Spinal cord (tissue), 10 donors: ENCODE data around the gene NARS2. TPM values are rescaled to one million over a fixed set of nuclear protein-coding genes. Genes with fewer than 3 reads are reported as not detected.

Experiments used
- DNase-seq, 6 donors: peaks; one replicate each; pipeline versions ENCODE4 v3.0.0 to v3.0.0-alpha.2; 2013 to 2015; ENCODE audit warnings: low spot score in 6 of 6, low read depth in 4 of 6
- H3K27ac ChIP-seq: one replicate; pipeline ENCODE4 v1.5.1; 2013; ENCODE audit warnings: low read depth, low read length, control low read depth
- H3K27me3 ChIP-seq: one replicate; pipeline ENCODE4 v1.6.1; 2013; ENCODE audit warnings: low read length; ENCODE audit not compliant: control insufficient read depth, insufficient read depth
- H3K36me3 ChIP-seq: one replicate; pipeline ENCODE4 v1.6.1; 2013; ENCODE audit warnings: low read length; ENCODE audit not compliant: control insufficient read depth, insufficient read depth
- H3K4me1 ChIP-seq: one replicate; pipeline ENCODE4 v1.6.1; 2013; ENCODE audit warnings: low read length; ENCODE audit not compliant: control insufficient read depth, insufficient read depth
- H3K4me3 ChIP-seq: one replicate; pipeline ENCODE4 v1.5.1; 2013; ENCODE audit warnings: low read depth, low read length, control low read depth
- H3K9me3 ChIP-seq: one replicate; pipeline ENCODE4 v1.6.1; 2013; ENCODE audit warnings: low read length; ENCODE audit not compliant: control insufficient read depth, insufficient read depth
- WGBS: methylation state at CpG from one replicate; pipeline ENCODE4 v1.1.5; 2013; ENCODE audit warnings: missing lambda C conversion rate; ENCODE audit not compliant: insufficient coverage; 5-methylcytosine and 5-hydroxymethylcytosine counted together
- polyA plus RNA-seq, 2 donors: library from polyadenylated mRNA; unstranded; fragments of 120-200 nt; gene quantifications; one replicate each; pipeline ENCODE4 v1.2.1, GENCODE V29; 2013; ENCODE audit not compliant: insufficient read length in 2 of 2
- total RNA-seq, 2 donors: library from RNA; depleted of rRNA in 1 of 2; stranded (reverse); fragments of 120-200 nt in 1 of 2; fragments of >200 nt in 1 of 2; gene quantifications; one replicate each; pipeline versions ENCODE4 v1.2.3 to v1.2.4, GENCODE V29; 2013 to 2014
- donor health status: healthy.

The NARS2 gene
- total and polyA plus RNA-seq, 4 donors, result 27.5 to 34.0 (median 30.6) TPM

DNA sequence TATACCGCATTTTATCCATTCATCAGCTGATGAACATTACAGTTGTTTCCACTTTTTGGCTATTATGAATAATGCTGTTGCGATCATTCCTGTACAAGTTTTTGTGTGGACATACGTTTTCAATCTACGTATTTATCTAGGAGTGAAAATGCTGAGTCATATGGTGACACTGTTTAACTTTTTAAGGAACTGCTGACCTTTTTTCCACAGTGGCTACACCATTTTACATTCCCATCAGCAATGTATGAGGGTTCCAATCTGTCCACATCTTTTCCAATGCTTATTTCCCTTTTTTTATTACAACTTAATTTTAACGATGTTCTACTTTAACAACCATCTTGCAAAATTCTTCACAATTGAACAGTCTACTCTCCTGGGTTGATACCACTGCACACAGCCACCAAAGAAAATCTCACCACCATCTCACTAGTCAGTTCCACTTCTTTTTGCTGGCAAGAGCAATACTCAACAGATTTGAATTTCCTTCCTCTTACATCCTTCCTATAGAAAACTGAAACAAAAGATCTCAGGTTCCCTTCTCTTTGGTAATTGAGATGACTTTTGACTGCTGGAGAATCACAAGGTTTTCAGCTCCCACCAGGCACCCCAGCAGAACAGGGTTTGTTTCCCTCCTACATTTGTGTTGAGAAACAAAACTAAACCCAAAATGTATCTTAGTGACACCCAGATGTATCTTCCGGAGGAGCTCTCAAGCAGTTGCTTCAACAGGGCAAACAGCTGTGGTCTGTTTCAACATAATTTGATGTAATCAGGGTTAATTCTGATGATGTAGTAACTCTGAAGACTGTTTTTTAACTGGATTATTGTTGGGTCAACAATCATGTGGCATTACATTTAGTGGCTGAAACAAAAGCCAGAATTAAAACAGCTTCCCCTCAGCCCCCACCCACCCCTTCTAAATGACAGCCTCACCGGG is 150.1 kb downstream of the NARS2 start:
- DNase-seq, result no peak
- H3K27ac ChIP-seq, result no peak overlapping the region
- H3K9me3 ChIP-seq, result no peaks in the 10 kb centered on the region
- no peaks in the 10 kb centered on the region for H3K36me3 ChIP-seq
- H3K27me3 ChIP-seq, result no peaks in the 10 kb centered on the region
- H3K4me3 ChIP-seq, result no peak overlapping the region
- peaks cover 12% of the 10 kb centered on the region for H3K4me1 ChIP-seq
- WGBS, result 75% methylated on average over 1 of the region's 7 CpGs

DNA sequence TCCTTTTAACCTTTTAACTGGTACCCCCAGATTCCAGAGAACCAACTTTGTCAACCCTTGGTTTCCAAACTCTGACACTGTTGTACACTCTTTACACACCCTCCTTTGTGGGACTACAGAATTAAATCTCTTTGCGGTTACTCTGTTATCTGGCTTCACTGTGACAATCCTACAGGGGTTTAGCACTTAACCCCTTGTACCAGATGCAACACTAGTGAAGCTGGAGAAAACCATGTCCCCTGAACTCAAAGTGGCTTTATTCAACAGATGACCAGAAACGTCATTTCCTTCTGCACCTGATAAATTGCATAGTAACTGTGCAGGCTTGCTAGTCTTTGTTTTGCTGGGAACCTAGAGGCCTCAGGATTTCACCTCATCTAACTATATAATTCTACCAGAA is 151.4 kb downstream of the NARS2 start:
- WGBS, result 51% methylated on average over 2 of the region's 2 CpGs
- H3K4me3 ChIP-seq, result no peak overlapping the region
- no peaks in the 10 kb centered on the region for H3K9me3 ChIP-seq
- no peaks in the 10 kb centered on the region for H3K36me3 ChIP-seq
- DNase-seq, result no peak
- peaks cover 15% of the 10 kb centered on the region for H3K4me1 ChIP-seq
- H3K27me3 ChIP-seq, result no peaks in the 10 kb centered on the region
- H3K27ac ChIP-seq, result no peak overlapping the region

DNA sequence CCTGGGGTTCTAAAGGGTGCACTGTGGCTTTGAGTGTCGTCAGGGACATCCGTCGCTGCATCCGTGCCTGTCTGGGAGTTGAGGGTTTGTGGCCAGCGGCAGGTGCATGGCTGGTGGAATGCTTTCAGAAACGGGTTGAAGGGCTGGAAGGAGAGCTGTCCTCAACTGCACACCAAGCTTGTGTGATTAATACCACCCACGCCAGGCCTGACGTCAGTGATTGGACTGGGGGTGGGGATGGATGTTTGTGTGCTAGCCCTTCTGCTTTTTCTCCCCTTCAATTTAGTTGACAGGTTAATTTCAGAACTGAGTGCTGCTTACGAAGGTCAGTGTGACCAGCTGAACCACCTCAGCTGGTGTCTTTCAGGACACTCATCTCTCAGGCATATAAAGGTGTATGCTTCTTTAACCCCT is 153.9 kb downstream of the NARS2 start:
- Histone ChIP-seq H3K4me1 (peaks cover 25% of the 10 kb centered on the region), H3K36me3 (no peaks in the 10 kb centered on the region), H3K4me3 (no peak overlapping the region), H3K27ac (no peak overlapping the region), H3K27me3 (no peaks in the 10 kb centered on the region), H3K9me3 (no peaks in the 10 kb centered on the region)
- peak in 2 of 6 donors; percentile 13 to 21 for DNase-seq
- 42% methylated on average over 8 of the region's 9 CpGs for WGBS

DNA sequence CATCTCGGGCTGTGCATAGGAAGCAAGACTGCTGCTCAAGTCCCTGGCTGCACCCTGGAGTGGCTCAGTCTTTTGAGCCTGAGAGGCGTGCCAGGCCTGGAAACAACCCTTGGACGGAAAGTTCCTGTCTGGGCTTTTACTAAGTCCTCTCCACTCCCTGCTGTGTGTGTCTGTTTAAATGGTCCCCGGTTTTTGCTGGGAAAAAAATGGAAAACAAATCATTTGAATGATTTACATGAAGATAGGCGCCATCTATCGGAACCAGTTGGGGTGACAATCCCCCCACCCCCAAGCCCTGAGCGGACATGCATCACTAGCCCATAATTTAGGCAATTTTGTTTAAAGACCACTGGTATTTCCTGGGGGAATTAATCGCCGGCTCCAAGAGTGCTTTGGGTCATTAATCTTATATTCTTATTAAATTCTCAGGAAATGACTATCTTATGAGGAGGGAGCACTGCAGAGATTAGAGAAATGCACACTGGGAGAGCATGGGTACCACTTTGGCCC is 154.4 kb downstream of the NARS2 start:
- no peak overlapping the region for H3K27ac ChIP-seq

DNA sequence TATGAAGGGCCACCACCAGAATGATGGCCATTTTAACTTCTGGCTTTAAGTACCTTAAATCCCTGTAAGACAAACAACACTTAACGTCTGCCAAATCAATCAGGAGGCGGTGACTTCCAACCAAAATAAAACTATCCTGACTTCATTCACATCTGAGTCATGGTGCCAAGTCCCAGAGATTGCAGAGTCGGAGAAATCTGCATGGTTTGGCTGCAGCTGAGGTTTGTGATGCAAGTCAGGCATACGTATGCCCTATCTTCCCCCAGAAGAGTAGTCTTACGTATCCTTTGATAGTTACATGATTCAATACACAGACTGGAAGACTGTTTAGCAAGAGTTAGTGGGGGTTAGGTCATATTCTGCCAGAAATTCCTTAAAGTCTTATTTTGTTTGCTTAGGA is 155.3 kb downstream of the NARS2 start:
- DNase-seq, result peak in 1 of 6 donors; percentile 47
- H3K4me3 ChIP-seq, result no peak overlapping the region
- no CpG with 5 or more reads among the region's 5 CpGs for WGBS
- H3K9me3 ChIP-seq, result no peaks in the 10 kb centered on the region
- H3K27me3 ChIP-seq, result no peaks in the 10 kb centered on the region
- peaks cover 29% of the 10 kb centered on the region for H3K4me1 ChIP-seq
- peak overlapping the region; percentile 86 for H3K27ac ChIP-seq
- H3K36me3 ChIP-seq, result no peaks in the 10 kb centered on the region

More for the DNA sequence above, 154.4 kb downstream of the NARS2 start:
- H3K27me3 ChIP-seq, result no peaks in the 10 kb centered on the region
- WGBS, result 19% methylated on average over 3 of the region's 9 CpGs
- peaks cover 25% of the 10 kb centered on the region for H3K4me1 ChIP-seq
- no peaks in the 10 kb centered on the region for H3K9me3 ChIP-seq
- H3K4me3 ChIP-seq, result no peak overlapping the region
- H3K36me3 ChIP-seq, result no peaks in the 10 kb centered on the region
- DNase-seq, result peak in 5 of 6 donors; percentile 38 to 91 (median 42)

- H3K36me3 ChIP-seq, result no peaks in the 10 kb centered on the region
- no peaks in the 10 kb centered on the region for H3K27me3 ChIP-seq
- no peaks in the 10 kb centered on the region for H3K9me3 ChIP-seq
- WGBS, result 50% methylated on average over 4 of the region's 11 CpGs
- H3K27ac ChIP-seq, result peak overlapping the region; percentile 86
- peak in 2 of 6 donors; percentile 29 to 43 for DNase-seq
- peak overlapping the region; percentile 75 for H3K4me3 ChIP-seq
- peaks cover 29% of the 10 kb centered on the region for H3K4me1 ChIP-seq
Measured at GRCh38 chr11:78418584-78419211, 156.0 kb downstream of the NARS2 start.

DNA sequence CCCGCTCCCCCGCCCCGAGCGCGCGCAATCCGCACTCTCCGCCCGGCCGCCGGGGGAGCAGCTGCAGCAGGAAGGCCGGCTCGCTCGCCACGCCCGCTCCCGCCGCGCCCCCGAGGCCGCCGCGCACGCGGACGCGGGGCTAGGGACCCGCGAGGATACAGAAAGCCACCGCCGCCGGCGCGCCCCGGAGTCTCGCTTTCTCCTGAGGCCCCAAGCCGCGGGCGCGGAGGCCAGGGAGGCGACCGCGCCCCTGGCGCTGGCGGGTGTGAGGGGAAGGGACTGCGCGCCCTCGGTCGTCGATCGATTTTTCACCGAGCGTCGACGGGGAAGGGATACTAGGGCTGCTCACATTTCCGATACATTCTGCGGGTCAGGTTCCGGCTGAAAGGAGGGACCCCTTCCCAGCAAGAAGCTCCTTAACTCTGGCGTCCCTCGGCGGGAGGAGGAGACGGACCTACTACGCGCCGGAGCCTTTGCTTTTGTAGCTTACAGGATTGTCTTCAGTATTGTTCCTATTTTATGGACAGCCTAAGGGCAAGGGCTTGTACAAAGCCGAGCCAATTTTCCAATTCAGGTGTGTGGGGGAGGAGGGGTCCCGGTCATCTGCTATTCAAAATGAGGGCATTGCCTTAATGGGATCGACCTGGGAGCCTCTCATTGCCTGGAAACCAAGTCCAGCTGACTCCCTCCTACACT is 156.6 kb downstream of the NARS2 start:
- no peaks in the 10 kb centered on the region for H3K36me3 ChIP-seq
- H3K27me3 ChIP-seq, result no peaks in the 10 kb centered on the region
- no peaks in the 10 kb centered on the region for H3K9me3 ChIP-seq
- H3K27ac ChIP-seq, result peak overlapping the region; percentile 86
- H3K4me3 ChIP-seq, result peak overlapping the region; percentile 75
- peak; percentile 61 to 97 (median 79) for DNase-seq
- H3K4me1 ChIP-seq, result peaks cover 29% of the 10 kb centered on the region
- WGBS, result 0% methylated on average over 63 of the region's 68 CpGs

- no peak for DNase-seq
- H3K4me1 ChIP-seq, result peaks cover 29% of the 10 kb centered on the region
- under 1% methylated on average over 87 of the region's 93 CpGs for WGBS
Measured at GRCh38 chr11:78417175-78417887, 157.3 kb downstream of the NARS2 start, which contains the start of gene GAB2. Gene GAB2, minus strand, starts transcription at chr11:78417820. Its CDS starts 100 bp downstream, at chr11:78417720.

More at GRCh38 chr11:78417175-78417887, 157.3 kb downstream of the NARS2 start, which contains the start of gene GAB2:
- Histone ChIP-seq H3K27ac (peak within 1 kb of the TSS; percentile 92), H3K27me3 (no peaks in the 10 kb centered on the region), H3K9me3 (no peaks in the 10 kb centered on the region), H3K4me3 (peak within 1 kb of the TSS; percentile 75), H3K36me3 (no peaks in the 10 kb centered on the region)
